ENCODE data around the gene TPM3. TPM values are rescaled to one million over a fixed set of nuclear protein-coding genes. Genes with fewer than 3 reads are reported as not detected.
A peak's percentile ranks its signal among the peaks of the same experiment; 100 is the strongest.

Gene TPM3
- total and polyA plus RNA-seq, 10 of the 15 experiments (the other 5 are each of a cell fraction or from before 2014, with no cell fraction given) = 270 to 759 (median 505) TPM

GRCh38 chr1:154182344-154183045, 9.4 kb downstream of the TPM3 start (continued):
- TF ChIP-seq IRF3 (IDR thresholded peaks at IDR 0.05) = no peak
- TF ChIP-seq EGR1 (IDR thresholded peaks at IDR 0.05; ENCODE audit: borderline replicate concordance in 1 of 2, low read depth in 2 of 2, low read length in 2 of 2) = peak in 1 of 2 experiments; percentile 59; a peak in 1 of 3 replicates
- TF ChIP-seq RFX5 (IDR thresholded peaks at IDR 0.05; ENCODE audit: low read depth, low read length) = no peak
- no peak for TF ChIP-seq CBX5 (IDR thresholded peaks at IDR 0.05; ENCODE audit: low read depth)
- no peak for TF ChIP-seq SIX5 (IDR thresholded peaks at IDR 0.05; ENCODE audit: low read depth, low read length, severe bottlenecking)
- TF ChIP-seq, protein P1, sequence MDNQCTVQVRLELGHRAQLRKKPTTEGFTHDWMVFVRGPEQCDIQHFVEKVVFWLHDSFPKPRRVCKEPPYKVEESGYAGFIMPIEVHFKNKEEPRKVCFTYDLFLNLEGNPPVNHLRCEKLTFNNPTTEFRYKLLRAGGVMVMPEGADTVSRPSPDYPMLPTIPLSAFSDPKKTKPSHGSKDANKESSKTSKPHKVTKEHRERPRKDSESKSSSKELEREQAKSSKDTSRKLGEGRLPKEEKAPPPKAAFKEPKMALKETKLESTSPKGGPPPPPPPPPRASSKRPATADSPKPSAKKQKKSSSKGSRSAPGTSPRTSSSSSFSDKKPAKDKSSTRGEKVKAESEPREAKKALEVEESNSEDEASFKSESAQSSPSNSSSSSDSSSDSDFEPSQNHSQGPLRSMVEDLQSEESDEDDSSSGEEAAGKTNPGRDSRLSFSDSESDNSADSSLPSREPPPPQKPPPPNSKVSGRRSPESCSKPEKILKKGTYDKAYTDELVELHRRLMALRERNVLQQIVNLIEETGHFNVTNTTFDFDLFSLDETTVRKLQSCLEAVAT (IDR thresholded peaks at IDR 0.05) = peak; percentile 80; the same call in 1 of the 2 replicates
- peak; percentile 86; the same call in 1 of the 2 replicates for TF ChIP-seq NBN (IDR thresholded peaks at IDR 0.05)
- TF ChIP-seq IKZF2 (IDR thresholded peaks at IDR 0.05) = peak; percentile 67 to 73
- TF ChIP-seq TCF12 (IDR thresholded peaks at IDR 0.05; ENCODE audit: low read depth, low read length) = no peak; the same call in none of the 2 replicates
- peak; percentile 65; the same call in 1 of the 2 replicates for TF ChIP-seq TCF3 (IDR thresholded peaks at IDR 0.05; ENCODE audit: borderline replicate concordance, insufficient read depth, low read depth, low read length)
- peak; percentile 54; the same call in 1 of the 2 replicates for TF ChIP-seq RUNX3 (IDR thresholded peaks at IDR 0.05; ENCODE audit: low read length)
- no peak for TF ChIP-seq PRDM15 (CRISPR knock-in tag; IDR thresholded peaks at IDR 0.05)
- peak; percentile 12 for TF ChIP-seq SMAD1 (IDR thresholded peaks at IDR 0.05; ENCODE audit: low read depth, partially characterized antibody)
- no peak for TF ChIP-seq CEBPZ (IDR thresholded peaks at IDR 0.05; ENCODE audit: low read depth, low read length)
- TF ChIP-seq, protein P2, sequence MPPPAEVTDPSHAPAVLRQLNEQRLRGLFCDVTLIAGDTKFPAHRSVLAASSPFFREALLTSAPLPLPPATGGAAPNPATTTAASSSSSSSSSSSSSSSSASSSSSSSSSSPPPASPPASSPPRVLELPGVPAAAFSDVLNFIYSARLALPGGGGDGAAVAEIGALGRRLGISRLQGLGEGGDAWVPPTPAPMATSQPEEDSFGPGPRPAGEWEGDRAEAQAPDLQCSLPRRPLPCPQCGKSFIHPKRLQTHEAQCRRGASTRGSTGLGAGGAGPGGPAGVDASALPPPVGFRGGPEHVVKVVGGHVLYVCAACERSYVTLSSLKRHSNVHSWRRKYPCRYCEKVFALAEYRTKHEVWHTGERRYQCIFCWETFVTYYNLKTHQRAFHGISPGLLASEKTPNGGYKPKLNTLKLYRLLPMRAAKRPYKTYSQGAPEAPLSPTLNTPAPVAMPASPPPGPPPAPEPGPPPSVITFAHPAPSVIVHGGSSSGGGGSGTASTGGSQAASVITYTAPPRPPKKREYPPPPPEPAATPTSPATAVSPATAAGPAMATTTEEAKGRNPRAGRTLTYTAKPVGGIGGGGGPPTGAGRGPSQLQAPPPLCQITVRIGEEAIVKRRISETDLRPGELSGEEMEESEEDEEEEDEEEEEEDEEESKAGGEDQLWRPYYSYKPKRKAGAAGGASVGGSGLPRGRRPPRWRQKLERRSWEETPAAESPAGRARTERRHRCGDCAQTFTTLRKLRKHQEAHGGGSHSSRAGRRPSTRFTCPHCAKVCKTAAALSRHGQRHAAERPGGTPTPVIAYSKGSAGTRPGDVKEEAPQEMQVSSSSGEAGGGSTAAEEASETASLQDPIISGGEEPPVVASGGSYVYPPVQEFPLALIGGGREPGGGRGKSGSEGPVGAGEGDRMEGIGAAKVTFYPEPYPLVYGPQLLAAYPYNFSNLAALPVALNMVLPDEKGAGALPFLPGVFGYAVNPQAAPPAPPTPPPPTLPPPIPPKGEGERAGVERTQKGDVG (CRISPR knock-in tag; IDR thresholded peaks at IDR 0.05) = 0 out of 2 replicates have a peak, but pooled peaks have one; percentile 12
- TF ChIP-seq ZNF24 (IDR thresholded peaks at IDR 0.05) = peak; percentile 41; the same call in 1 of the 2 replicates

All from GM12878 (cell line).